Tibial artery (tissue), 4 donors: Measurements from ENCODE around the gene SAYSD1.

Source experiments
- DNase-seq, 2 donors: peaks; one replicate each; pipeline ENCODE4 v3.0.0-alpha.2; 2019
- H3K27ac ChIP-seq, 2 donors: fragments of 200-600 bp; sonication (generic) in 1 of 2; 1 replicate in 1 of 2; 2 replicates in 1 of 2; pipeline ENCODE4 v1.5.1; 2018 to 2019; ENCODE audit warnings: mild to moderate bottlenecking in 1 of 2
- H3K27me3 ChIP-seq, 2 donors: fragments of 200-600 bp; sonication (generic) in 1 of 2; one replicate each; pipeline versions ENCODE4 v1.5.1 to v1.6.0; 2016 to 2019
- H3K36me3 ChIP-seq, 3 donors: fragments of 200-600 bp; sonication (generic) in 2 of 3; one replicate each; pipeline ENCODE4 v1.5.1; 2016 to 2019; ENCODE audit warnings: mild to moderate bottlenecking in 2 of 3
- H3K4me1 ChIP-seq, 4 donors: fragments of 200-600 bp; sonication (generic) in 2 of 4; 1 replicate in 3 of 4; 2 replicates in 1 of 4; pipeline ENCODE4 v1.5.1; 2016 to 2019
- H3K4me3 ChIP-seq, 2 donors: fragments of 200-600 bp; sonication (generic) in 1 of 2; 1 replicate in 1 of 2; 2 replicates in 1 of 2; pipeline ENCODE4 v1.5.1; 2018 to 2019; ENCODE audit warnings: mild to moderate bottlenecking in 2 of 2
- H3K9me3 ChIP-seq, 3 donors: fragments of 200-600 bp; sonication (generic) in 1 of 3; one replicate each; pipeline ENCODE4 v1.5.1; 2016 to 2019
- CTCF ChIP-seq, 2 experiments: fragments of 200-600 bp in 1 of 2; fragments of 450-650 bp in 1 of 2; IDR thresholded peaks; one replicate each; pipeline ENCODE4 v1.5.1; 2017 to 2019; ENCODE audit warnings: antibody characterized with exemption in 2 of 2, mild to moderate bottlenecking in 1 of 2, moderate library complexity in 1 of 2
- intact Hi-C: fragments of 100-400 bp; cut with DNase I; formaldehyde crosslinking; loops from one replicate; pipeline ENCODE4 v1.15.0; 2023; ENCODE audit warnings: low total_unique reads

SAYSD1 gene

GRCh38 chr6:39059496-39060310 lies 55.3 kb downstream of the SAYSD1 start:
- Histone ChIP-seq H3K27me3 (peaks cover 0 to 15% of the 10 kb centered on the region in 2 donors), H3K27ac (no peak overlapping the region), H3K9me3 (no peaks in the 10 kb centered on the region), H3K36me3 (no peaks in the 10 kb centered on the region), H3K4me1 (no peaks in the 10 kb centered on the region), H3K4me3 (no peak overlapping the region)
- no peak for DNase-seq
- TF ChIP-seq CTCF (IDR thresholded peaks at IDR 0.05), result no peak
- intact Hi-C loops, result no loop called here

DNA sequence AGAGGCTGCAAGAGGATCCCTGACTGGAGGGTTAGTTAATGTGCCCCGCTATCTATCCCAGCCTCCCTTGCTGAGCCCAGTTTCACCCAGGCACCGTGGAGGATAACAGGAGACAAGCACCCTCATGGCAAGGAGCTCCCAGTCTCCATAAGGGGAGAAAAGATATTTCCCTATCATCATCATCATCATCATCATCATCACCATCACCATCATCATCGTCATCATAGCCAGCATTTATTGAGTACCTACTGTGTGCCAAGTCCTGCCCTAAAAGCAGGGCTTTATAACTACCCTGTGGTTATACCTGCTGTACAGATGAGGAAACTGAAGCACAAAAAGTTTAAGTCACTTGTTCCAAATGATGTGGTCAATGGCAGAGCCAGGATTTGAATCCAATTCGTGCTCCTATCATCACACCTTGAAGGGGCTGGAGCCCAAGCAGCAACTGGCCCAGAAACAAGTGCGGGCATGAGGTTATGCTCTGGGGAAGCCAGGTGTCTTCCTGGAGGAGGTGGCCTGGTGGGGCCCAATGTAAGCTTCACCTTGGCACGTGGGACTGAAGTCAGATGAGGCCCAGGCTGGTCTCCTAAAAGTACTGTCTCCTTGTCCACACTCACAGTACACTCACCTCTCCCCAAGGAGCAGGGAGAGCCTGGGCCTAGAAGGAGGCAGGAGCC lies 56.4 kb downstream of the SAYSD1 start:
- Histone ChIP-seq H3K27me3 (peaks cover 0 to 21% of the 10 kb centered on the region in 2 donors), H3K9me3 (no peaks in the 10 kb centered on the region), H3K4me3 (no peak overlapping the region), H3K27ac (no peak overlapping the region), H3K4me1 (no peaks in the 10 kb centered on the region), H3K36me3 (no peaks in the 10 kb centered on the region)
- intact Hi-C loops, result no loop called here
- DNase-seq, result no peak
- TF ChIP-seq CTCF (IDR thresholded peaks at IDR 0.05), result no peak

DNA sequence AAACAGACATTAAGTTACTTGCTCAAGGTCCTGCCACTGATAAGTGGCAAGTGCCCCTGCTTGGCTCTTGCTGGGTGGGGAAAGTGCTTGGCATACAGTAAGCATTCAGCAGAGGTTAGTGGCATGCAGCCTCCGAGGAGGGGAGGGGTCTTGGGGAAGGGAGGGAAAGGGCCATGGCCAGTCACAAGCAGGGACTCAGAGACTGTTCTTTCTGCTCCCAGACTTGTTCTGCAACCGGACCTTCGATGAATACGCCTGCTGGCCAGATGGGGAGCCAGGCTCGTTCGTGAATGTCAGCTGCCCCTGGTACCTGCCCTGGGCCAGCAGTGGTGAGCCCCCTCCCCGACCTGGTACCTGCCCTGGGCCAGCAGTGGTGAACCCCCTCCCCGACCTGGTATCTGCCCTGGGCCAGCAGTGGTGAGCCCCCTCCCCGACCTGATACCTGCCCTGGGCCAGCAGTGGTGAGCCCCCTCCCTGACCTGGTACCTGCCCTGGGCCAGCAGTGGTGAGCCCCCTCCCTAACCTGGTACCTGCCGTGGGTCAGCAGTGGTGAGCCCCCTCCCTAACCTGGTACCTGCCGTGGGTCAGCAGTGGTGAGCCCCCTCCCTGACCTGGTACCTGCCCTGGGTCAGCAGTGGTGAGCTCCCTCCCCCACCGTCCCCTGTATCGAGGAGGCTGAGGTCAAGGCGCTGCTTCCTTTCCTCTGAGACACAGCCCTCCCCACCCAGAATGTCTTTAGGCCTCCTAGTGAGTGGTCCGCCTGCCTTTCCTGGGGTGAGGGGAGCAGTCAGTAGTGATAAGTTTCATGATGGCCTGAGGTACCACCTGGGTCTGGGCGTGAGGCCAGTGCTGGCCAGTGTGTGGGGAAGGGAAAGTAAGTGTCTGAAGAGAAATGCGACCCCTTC lies 57.5 kb downstream of the SAYSD1 start:
- no peaks in the 10 kb centered on the region for H3K9me3 ChIP-seq
- H3K4me1 ChIP-seq, result no peaks in the 10 kb centered on the region
- intact Hi-C loops, result no loop called here
- TF ChIP-seq CTCF (IDR thresholded peaks at IDR 0.05), result no peak
- no peak overlapping the region for H3K4me3 ChIP-seq
- no peaks in the 10 kb centered on the region for H3K36me3 ChIP-seq
- H3K27me3 ChIP-seq, result peaks cover 0 to 30% of the 10 kb centered on the region in 2 donors
- peak in 1 of 2 donors; percentile 53 for DNase-seq
- no peak overlapping the region for H3K27ac ChIP-seq

DNA sequence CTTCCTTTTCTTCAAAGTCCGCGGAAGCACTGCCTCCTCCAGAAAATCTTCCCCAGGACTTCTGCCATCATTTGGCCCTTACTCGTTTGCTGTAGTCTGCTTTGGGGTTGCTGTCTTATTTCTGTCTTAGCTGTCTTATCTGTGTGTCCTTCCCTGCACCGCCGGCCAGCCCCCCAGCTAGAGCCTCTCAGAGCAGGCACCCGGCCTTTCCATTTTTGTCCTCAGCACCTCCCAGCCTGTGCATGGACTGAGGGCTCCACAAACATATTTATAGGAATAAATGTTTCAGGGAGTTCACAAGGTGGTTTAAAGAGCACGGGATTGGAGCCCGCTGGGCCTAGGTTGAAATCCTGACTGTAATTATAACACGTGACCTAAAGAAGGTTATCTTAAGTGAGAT lies 58.3 kb downstream of the SAYSD1 start:
- Histone ChIP-seq H3K4me3 (no peak overlapping the region), H3K9me3 (no peaks in the 10 kb centered on the region), H3K4me1 (no peaks in the 10 kb centered on the region), H3K36me3 (no peaks in the 10 kb centered on the region), H3K27ac (no peak overlapping the region), H3K27me3 (peaks cover 0 to 35% of the 10 kb centered on the region in 2 donors)
- intact Hi-C loops, result no loop called here
- DNase-seq, result peak in 1 of 2 donors; percentile 7
- no peak for TF ChIP-seq CTCF (IDR thresholded peaks at IDR 0.05)

DNA sequence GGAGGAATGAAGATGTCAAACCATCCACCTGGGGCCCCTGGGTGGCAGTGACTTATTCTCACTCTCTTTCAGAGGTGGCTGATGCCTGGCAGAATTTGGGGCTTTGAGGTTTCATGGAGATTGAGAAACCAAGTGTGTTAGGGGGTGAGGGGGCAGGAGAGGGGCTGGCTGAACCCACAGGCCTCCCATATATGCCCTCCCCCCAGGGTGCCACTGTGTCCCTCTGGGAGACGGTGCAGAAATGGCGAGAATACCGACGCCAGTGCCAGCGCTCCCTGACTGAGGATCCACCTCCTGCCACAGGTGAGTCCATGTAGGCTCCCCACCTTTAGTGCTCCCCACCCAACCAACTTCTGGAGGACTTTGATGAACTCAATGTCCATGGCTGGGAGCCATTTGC lies 58.8 kb downstream of the SAYSD1 start:
- Histone ChIP-seq H3K9me3 (no peaks in the 10 kb centered on the region), H3K27ac (no peak overlapping the region), H3K4me1 (no peaks in the 10 kb centered on the region), H3K4me3 (no peak overlapping the region), H3K27me3 (peaks cover 0 to 35% of the 10 kb centered on the region in 2 donors), H3K36me3 (no peaks in the 10 kb centered on the region)
- no peak for TF ChIP-seq CTCF (IDR thresholded peaks at IDR 0.05)
- DNase-seq, result peak in 1 of 2 donors; percentile 39
- intact Hi-C loops, result no loop called here
